Mucosa of descending colon (tissue), 3 donors: ENCODE data around the gene ITPRIPL2. TPM values are rescaled to one million over a fixed set of nuclear protein-coding genes. Genes with fewer than 3 reads are reported as not detected.
A peak's percentile ranks its signal among the peaks of the same experiment; 100 is the strongest.

Source experiments
- ATAC-seq: fragments of 200-7000 bp; cut with Tn5 transposase; one replicate; pipeline ENCODE4 v1.9.1; 2020; ENCODE audit warnings: mild to moderate bottlenecking, moderate library complexity
- DNase-seq, 3 donors: peaks; one replicate each; pipeline ENCODE4 v3.0.0-alpha.2; 2020
- H3K36me3 ChIP-seq: fragments of 200-600 bp; one replicate; pipeline ENCODE4 v1.8.0; 2021; ENCODE audit warnings: low read depth, mild to moderate bottlenecking
- H3K4me1 ChIP-seq: fragments of 200-600 bp; one replicate; pipeline ENCODE4 v1.8.0; 2021; ENCODE audit warnings: low read depth, mild to moderate bottlenecking
- H3K4me3 ChIP-seq: fragments of 200-600 bp; one replicate; pipeline ENCODE4 v1.8.0; 2021; ENCODE audit warnings: mild to moderate bottlenecking
- H3K9me3 ChIP-seq: fragments of 200-600 bp; one replicate; pipeline ENCODE4 v1.8.0; 2021; ENCODE audit warnings: mild to moderate bottlenecking
- intact Hi-C, 2 donors: fragments of 100-400 bp; cut with DNase I in 1 of 2; cut with micrococcal nuclease in 1 of 2; formaldehyde crosslinking; loops; one replicate each; pipeline versions ENCODE4 v1.11.0 to v1.11.1; 2022; cut with DNase I, micrococcal nuclease
- total RNA-seq, 3 donors: library from RNA; stranded (reverse); fragmentation: NEBNext Ultra II Directional in 2 of 3; extraction: Animal tissue kit (Norgen Biotek cat#: 25700) in 2 of 3; gene quantifications; one replicate each; pipeline versions ENCODE4 v1.2.1 to v1.2.4, GENCODE V29; 2021 to 2023
- TF ChIP-seq, protein P1 (sequence below): fragments of 200-600 bp; IDR thresholded peaks from one replicate; pipeline ENCODE4 v1.8.0; 2022; ENCODE audit warnings: antibody characterized with exemption, mild to moderate bottlenecking
- donor health status: DM: no; HTN: no; CAD: no; lungs with moderate emphysema.
- donor health status: DM: no; HTN: no; CAD: no.
- donor health status: DM: no; HTN: yes; CAD: no.

The ITPRIPL2 gene
- total RNA-seq, 3 donors from 2014 or later: 36.3 to 49.9 (median 36.5) TPM

DNA sequence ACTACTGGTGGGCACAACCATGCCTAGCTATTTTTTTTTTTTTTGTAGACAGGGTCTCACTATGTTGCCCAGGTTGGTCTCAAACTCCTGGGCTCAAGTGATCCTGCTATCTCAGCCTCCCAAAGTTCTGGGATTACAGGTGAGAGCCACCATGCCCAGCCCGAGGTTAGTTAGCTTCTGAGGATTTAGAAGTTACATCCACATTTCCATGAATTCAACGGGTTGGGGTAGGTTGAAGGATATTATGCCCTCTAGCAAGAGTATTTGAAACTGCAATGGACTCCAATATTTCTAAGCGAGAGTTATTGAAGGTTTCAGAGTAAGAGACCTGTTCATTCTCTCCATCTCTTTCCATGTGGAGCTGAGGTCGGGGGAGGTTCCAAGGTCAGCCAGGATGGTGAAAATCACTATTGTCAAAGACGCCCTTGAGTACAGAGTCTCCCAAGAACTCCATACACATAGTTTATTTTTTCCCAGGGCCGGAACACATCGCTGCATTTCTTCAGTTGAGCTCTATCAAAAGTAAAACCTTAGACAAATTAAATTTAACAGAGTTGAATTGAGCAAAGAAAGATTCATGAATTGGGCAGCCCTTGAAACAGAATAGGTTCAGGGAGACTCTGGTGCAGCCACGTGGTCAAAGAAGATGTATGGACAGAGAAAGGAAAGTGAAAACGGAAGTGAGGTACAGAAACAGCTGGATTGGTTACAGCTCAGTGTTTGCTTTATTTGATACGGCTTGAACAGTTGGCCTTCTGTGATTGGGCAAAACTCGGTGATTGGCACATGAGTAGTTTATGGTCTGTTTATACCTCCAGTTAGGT, 19.0 kb upstream of the ITPRIPL2 start:
- DNase-seq: peak in 1 of 3 donors; percentile 70
- TF ChIP-seq, protein P1, sequence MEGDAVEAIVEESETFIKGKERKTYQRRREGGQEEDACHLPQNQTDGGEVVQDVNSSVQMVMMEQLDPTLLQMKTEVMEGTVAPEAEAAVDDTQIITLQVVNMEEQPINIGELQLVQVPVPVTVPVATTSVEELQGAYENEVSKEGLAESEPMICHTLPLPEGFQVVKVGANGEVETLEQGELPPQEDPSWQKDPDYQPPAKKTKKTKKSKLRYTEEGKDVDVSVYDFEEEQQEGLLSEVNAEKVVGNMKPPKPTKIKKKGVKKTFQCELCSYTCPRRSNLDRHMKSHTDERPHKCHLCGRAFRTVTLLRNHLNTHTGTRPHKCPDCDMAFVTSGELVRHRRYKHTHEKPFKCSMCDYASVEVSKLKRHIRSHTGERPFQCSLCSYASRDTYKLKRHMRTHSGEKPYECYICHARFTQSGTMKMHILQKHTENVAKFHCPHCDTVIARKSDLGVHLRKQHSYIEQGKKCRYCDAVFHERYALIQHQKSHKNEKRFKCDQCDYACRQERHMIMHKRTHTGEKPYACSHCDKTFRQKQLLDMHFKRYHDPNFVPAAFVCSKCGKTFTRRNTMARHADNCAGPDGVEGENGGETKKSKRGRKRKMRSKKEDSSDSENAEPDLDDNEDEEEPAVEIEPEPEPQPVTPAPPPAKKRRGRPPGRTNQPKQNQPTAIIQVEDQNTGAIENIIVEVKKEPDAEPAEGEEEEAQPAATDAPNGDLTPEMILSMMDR: no peak
- no peaks in the 10 kb centered on the region for H3K36me3 ChIP-seq
- H3K9me3 ChIP-seq: no peaks in the 10 kb centered on the region
- intact Hi-C loops: no loop called here
- H3K4me3 ChIP-seq: no peak overlapping the region
- peaks cover 2% of the 10 kb centered on the region for H3K4me1 ChIP-seq
- peak; percentile 98 for ATAC-seq

DNA sequence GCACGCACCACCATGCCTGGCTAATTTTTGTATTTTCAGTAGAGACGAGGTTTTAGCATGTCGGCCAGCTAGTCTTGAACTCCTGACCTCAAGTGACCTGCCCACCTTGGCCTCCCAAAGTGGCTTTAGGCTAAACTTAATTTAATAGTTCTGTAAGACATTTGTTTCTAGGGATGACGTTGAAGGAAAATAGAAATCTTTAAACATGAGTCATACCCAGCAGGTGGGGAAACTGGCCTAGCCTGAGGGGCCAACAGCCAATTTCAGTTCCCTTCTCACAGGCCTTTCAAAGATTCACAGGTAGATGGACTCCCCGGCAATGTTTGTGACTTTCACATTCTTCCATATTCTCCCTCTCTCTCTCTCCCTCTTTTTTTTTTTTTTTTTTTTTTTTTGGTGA, 18.1 kb upstream of the ITPRIPL2 start:
- TF ChIP-seq, protein P1: no peak
- peaks cover 2% of the 10 kb centered on the region for H3K4me1 ChIP-seq
- DNase-seq (no peak), ATAC-seq (no peak)
- H3K36me3 ChIP-seq: no peaks in the 10 kb centered on the region
- H3K4me3 ChIP-seq: no peak overlapping the region
- intact Hi-C loops: no loop called here
- H3K9me3 ChIP-seq: no peaks in the 10 kb centered on the region

DNA sequence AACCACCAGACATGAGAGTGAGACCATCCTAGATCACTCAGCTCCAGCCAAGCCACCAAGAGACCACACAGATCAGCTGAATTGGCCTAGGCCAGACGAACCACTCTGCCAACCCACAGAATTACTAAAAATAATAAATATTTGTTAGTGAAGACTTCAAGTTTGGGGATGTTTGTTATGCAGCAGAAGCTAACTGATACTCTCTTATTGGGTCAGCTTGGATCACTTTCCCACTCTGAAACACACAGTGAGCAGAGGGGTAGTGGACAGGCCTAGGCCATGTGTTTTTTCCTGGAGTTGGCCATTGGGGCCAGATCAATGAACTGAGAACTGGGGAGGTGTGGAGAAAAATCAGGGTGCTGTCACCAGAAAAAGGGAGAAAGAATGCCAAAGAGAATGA, 15.6 kb upstream of the ITPRIPL2 start:
- no peak for ATAC-seq
- intact Hi-C loops: no loop called here

DNA sequence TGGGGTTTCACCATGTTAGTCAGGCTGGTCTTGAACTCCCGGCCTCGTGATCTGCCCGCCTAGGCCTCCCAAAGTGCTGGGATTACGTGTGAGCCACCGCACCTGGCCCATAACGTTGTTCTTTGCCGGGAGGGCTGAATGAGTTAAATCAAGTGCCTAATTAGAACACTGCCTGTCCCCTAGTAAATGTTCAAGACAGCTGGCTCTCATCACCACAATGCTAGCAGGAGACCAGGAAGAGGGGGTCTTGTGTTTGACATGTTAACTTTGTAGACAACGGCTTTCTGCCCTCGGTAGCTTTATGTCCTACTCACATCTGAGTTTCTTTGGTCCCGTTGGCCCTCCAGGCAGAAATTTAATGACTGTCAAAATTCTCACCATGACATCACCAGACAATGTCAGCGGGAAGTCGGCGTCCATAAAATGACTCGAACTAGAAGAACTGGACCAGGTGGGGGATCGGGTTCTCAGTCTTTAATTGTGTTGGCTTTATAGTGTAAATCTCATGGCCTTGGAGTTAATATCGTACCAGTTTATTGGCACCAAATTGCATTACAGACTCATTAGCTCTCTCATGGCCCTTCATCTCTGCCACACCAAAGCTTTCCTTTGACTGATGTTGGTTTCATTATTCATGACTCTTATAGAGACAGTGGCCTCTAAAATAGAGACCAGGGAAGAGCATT, 11.4 kb upstream of the ITPRIPL2 start:
- TF ChIP-seq, protein P1: no peak
- H3K4me1 ChIP-seq: no peaks in the 10 kb centered on the region
- intact Hi-C loops: no loop called here
- no peak overlapping the region for H3K4me3 ChIP-seq
- no peak for DNase-seq
- no peaks in the 10 kb centered on the region for H3K9me3 ChIP-seq
- no peaks in the 10 kb centered on the region for H3K36me3 ChIP-seq
- ATAC-seq: peak; percentile 42

More for the DNA sequence above, 15.6 kb upstream of the ITPRIPL2 start:
- Histone ChIP-seq H3K4me1 (peaks cover 2% of the 10 kb centered on the region), H3K9me3 (no peaks in the 10 kb centered on the region), H3K4me3 (no peak overlapping the region), H3K36me3 (no peaks in the 10 kb centered on the region)
- no peak for DNase-seq
- TF ChIP-seq, protein P1: no peak

DNA sequence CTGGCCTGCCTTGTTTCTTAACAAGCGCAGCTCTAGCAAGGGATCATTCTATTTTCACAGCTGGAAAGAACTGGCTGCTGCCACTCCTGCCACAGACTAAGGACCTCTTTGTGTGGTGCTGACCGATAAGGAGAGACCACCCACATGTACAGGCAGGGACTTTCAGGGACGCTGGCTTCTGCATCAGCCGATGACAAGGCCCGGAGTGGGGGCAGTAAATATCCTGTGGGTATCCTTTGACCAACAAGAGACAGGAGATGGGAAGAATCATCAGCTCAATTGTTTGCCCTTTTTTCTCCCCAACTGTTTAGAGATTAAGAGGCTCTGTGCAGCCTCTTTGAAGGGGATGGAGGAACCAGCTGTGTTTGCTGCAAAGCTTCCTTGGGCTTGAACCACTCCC, 9.2 kb upstream of the ITPRIPL2 start:
- no peak for ATAC-seq
- DNase-seq: no peak
- TF ChIP-seq, protein P1: no peak
- H3K4me3 ChIP-seq: no peak overlapping the region
- intact Hi-C loops: no loop called here
- no peaks in the 10 kb centered on the region for H3K4me1 ChIP-seq
- no peaks in the 10 kb centered on the region for H3K9me3 ChIP-seq
- no peaks in the 10 kb centered on the region for H3K36me3 ChIP-seq
